Measurements from ENCODE around the gene FXYD4. TPM values are rescaled to one million over a fixed set of nuclear protein-coding genes. Genes with fewer than 3 reads are reported as not detected.
"Not testable (repeated sequence)": the region's sequence is repeated elsewhere in the genome, so short reads cannot be mapped to it uniquely, and the experiment has no call there.

Gene FXYD4, protein sequence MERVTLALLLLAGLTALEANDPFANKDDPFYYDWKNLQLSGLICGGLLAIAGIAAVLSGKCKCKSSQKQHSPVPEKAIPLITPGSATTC
- not detected in 2 replicates for total RNA-seq (2014; rRNA removed; shearing (Covaris generic))

DNA sequence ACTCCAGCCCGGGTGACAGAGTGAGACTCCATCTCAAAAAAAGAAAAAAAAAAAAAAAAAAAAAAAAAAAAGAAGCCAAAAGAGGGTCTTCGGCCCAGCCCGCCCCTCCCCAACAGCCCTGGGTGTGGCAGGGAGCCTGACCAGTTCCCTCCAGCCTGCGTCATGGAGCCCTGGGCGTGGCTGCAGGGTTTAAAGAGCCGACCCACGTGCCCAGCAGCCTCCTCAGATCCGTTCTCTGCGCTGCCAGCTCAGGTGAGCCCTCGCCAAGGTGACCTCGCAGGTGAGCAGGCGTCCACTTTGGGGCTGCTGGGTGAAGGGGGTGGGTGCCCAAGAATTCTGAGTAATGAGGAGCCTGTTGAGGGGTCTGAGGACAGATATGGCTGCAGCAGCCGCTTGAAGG lies at the start of gene FXYD4:
Gene FXYD4, plus strand, starts transcription at position 219 of the 400 bp plus-strand sequence. CDS start 2,111 bp downstream, outside the sequence.
- DNase-seq (ENCODE audit: low spot score): no peak

DNA sequence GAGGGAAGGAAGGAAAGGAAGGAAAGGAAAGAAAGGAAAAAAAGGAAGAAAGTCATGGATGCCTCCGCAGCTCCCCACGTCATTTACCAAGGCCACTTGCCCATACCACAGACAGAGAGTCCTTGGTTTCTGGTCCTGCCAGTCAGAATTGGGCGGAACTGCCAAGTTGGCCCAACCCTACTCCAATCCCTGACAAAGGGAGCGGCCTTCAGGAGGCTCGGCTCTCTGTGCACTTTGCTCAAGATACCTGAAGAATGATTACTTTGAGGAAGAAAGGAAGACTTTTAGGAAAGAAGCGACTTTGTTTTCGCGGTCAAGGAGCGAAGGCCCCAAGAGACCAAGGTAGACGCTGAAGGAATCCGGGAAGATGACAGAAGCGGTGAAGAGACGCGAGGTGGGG lies 49.1 kb upstream of the FXYD4 start:
- no peak for DNase-seq (ENCODE audit: low spot score)

- peak; percentile 96 for DNase-seq (ENCODE audit: low spot score)
Observed at GRCh38 chr10:43322769-43323168, 48.7 kb upstream of the FXYD4 start.

DNA sequence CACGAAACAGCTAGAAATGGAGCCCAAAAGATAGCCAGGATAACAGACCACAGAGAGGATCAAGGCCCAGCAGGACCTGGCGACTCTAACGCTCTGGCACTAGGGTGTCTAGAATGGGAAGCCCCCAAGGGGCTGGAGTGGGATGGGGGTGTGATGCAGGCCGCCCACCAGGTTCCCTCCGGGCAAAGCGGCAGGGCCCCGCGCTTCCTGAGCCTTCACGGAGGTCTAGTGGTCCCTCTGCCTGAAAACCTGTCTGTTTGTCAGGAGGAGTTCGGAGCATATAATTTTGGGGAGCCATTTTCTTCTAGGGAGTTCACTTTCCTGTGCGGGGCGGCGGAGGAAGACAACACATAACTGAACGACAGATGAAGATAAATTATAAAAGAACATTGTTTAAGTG lies 48.2 kb upstream of the FXYD4 start:
- DNase-seq (ENCODE audit: low spot score): no peak

- DNase-seq (ENCODE audit: low spot score): no peak
Observed at GRCh38 chr10:43324876-43325275, 46.6 kb upstream of the FXYD4 start.

DNA sequence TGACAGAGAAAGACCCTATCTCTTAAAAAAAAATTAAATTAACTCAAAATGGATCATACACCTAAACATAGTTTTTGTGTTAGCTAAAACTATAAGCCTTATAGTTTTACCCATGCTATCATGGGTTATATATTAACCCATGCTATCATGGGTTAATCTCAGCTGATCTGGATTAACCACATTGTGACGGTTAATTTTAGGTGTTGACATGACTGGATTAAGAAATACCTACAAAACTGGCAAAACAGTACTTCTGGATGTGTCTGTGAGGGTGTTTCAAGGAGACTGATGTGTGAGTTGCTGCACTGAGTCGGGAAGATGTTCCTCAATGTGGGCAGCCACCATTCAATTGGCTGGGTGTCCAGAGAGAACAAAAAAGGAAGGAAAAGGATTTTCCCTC lies 44.3 kb upstream of the FXYD4 start:
- DNase-seq (ENCODE audit: low spot score): no peak

GRCh38 chr10:43327986-43328385 lies 43.5 kb upstream of the FXYD4 start:
- no peak for DNase-seq (ENCODE audit: low spot score)

DNA sequence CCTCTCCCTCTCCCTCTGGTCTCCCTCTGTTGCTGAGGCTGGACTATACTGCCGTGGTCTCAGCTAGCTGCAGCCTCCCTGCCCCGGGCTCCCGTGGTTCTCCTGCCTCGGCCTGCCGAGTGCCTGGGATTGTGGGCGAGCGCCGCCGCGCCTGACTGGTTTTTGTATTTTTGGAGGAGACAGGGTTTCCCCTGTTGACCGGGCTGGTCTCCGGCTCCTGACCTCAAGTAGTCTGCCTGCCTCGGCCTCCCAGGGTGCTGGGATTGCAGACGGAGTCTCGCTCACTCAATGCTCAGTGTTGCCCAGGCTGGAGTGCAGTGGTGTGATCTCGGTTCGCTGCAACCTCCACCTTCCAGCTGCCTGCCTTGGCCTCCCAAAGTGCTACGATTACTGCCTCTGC lies 42.6 kb upstream of the FXYD4 start:
- not testable (repeated sequence) for DNase-seq (ENCODE audit: low spot score)

DNA sequence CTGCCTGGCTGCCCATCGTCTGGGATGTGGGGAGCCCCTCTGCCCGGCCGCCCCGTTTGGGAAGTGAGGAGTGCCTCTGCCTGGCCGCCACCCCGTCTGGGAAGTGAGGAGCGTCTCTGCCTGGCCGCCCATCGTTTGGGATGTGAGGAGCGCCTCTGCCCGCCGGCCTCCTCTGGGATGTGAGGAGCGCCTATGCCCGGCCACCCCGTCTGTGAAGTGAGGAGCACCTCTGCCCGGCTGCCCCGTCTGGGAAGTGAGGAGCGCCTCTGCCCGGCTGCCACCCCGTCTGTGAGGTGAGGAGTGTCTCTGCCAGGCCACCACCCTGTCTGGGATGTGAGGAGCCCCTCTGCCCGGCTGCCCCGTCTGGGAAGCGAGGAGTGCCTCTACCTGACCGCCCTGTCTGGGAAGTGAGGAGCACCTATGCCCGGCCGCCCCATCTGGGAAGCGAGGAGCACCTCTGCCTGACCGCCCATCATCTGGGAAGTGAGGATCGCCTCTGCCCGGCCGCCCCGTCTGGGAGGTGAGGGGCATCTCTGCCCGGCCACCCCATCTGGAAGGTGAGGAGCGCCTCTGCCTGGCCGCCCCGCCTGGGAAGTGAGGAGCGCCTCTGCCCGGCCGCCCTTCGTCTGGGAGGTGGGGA lies 42.1 kb upstream of the FXYD4 start:
- DNase-seq (ENCODE audit: low spot score): not testable (repeated sequence)

GRCh38 chr10:43330049-43330823 lies 41.2 kb upstream of the FXYD4 start:
- DNase-seq (ENCODE audit: low spot score): not testable (repeated sequence)

DNA sequence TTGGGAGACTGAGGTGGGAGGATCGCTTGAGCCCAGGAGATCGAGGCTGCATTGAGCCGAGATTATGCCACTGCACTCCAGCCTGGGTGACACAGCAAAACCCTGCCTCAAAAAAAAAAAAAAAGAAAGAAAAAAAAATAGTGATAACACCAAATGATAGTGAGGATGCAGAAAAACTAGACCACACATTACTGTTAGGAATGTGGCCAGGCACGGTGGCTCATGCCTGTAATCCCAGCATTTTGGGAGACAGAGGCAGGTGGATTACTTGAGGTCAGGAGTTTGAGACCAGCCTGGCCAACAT lies 40.7 kb upstream of the FXYD4 start:
- not testable (repeated sequence) for DNase-seq (ENCODE audit: low spot score)

GRCh38 chr10:43333653-43334052 lies 37.8 kb upstream of the FXYD4 start:
- no peak for DNase-seq (ENCODE audit: low spot score)

DNA sequence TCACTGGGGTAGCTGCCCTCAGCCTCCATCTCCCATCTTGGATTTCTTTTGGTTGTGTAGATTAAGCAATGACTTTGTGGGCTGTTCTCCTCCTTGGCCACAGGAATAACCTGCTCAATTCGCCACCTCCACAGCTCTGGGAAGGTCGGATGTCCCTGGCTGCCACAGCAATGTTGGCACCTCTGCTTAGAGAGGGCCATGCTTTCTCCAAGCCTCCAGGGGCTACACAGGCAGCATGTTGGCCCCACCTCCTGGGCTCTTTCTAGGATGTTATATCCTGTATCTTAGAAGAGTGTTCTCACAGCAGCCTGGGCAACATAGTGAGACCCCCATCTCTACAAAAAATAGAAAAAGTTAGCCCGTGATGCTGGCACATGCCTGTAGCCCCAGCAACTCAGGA lies 35.4 kb upstream of the FXYD4 start:
- DNase-seq (ENCODE audit: low spot score): no peak

DNA sequence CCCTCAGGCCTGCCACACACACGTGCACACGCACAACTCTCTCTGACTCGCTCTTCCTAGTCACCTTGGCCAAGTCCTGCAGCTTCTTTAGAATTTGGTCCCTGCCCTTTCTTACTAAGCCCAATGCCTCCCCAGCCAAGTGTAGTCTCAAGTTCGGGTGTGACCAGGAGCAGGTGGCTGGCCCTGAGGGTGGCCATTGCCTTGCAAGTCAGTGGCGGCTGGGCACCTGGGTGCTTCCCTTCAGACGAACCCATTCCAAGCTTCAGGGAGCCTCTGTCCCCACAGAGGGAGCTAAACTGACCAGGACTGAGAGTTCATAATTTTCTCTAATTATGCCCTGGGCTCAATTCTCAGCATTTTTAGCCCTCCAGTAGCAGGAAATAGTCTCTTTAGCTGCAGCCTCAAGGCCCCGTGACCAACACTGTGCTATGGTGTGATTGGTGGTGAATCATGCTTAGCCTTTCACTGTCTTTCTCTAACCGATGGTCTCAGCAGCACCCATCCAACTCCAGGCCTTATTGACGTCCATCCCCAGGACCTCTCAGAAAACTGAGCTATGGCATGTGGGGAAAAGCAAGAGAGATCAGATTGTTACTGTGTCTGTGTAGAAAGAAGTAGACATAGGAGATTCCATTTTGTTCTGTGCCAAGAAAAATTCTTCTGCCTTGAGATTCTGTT lies 34.7 kb upstream of the FXYD4 start:
- peak; percentile 70 for DNase-seq (ENCODE audit: low spot score)

DNA sequence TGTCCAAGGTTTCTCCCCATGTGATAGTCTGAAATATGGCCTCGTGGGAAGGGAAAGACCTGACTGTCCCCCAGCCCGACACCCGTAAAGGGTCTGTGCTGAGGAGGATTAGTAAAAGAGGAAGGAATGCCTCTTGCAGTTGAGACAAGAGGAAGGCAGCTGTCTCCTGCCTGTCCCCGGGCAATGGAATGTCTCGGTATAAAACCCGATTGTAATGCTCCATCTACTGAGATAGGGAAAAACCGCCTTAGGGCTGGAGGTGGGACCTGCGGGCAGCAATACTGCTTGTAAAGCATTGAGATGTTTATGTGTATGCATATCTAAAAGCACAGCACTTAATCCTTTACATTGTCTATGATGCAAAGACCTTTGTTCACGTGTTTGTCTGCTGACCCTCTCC lies 33.9 kb upstream of the FXYD4 start:
- DNase-seq (ENCODE audit: low spot score): peak; percentile 15

- DNase-seq (ENCODE audit: low spot score): no peak
Observed at GRCh38 chr10:43338117-43338516, 33.3 kb upstream of the FXYD4 start.

GRCh38 chr10:43339136-43339535 lies 32.3 kb upstream of the FXYD4 start:
- DNase-seq (ENCODE audit: low spot score): no peak

- DNase-seq (ENCODE audit: low spot score): no peak
Observed at GRCh38 chr10:43340101-43340500, 31.3 kb upstream of the FXYD4 start.

DNA sequence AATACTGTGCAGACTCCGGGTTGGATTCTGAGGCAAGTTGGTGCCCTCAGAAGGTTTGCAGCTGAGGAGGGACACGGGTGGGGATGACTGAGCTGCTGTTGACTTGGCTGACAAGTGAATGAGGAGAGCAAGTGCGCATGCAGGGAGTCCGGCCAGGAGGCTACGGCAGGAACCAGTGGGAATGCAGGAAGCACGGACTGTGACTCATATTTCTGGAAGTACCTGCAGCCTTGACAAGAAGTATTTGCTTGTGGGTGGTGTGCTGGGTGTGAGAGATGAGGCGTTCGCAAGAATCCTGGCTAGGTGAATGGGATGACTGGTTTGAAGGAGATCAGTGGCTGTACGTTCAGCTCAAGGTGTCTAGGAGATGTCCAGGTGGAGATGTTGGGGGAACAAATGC lies 30.8 kb upstream of the FXYD4 start:
- DNase-seq (ENCODE audit: low spot score): peak; percentile 79

DNA sequence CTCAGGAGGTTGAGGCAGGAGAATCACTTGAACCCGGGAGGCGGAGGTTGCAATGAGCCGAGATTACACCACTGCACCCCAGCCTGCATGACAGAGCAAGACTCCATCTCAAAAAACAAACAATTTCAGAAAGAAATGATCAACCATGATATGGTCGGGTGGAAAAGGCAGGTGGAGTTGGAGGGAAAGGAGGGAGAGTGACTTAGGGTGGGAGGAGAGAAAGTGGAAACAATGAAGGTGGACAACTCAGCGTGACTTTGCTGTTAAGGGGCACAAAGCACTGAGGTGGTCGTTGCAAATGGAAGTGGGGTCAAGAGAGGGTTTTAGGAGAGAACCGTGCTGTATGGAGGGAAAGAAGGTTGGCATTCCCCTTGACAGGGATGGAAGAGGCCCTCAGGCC lies 30.0 kb upstream of the FXYD4 start:
- no peak for DNase-seq (ENCODE audit: low spot score)

DNA sequence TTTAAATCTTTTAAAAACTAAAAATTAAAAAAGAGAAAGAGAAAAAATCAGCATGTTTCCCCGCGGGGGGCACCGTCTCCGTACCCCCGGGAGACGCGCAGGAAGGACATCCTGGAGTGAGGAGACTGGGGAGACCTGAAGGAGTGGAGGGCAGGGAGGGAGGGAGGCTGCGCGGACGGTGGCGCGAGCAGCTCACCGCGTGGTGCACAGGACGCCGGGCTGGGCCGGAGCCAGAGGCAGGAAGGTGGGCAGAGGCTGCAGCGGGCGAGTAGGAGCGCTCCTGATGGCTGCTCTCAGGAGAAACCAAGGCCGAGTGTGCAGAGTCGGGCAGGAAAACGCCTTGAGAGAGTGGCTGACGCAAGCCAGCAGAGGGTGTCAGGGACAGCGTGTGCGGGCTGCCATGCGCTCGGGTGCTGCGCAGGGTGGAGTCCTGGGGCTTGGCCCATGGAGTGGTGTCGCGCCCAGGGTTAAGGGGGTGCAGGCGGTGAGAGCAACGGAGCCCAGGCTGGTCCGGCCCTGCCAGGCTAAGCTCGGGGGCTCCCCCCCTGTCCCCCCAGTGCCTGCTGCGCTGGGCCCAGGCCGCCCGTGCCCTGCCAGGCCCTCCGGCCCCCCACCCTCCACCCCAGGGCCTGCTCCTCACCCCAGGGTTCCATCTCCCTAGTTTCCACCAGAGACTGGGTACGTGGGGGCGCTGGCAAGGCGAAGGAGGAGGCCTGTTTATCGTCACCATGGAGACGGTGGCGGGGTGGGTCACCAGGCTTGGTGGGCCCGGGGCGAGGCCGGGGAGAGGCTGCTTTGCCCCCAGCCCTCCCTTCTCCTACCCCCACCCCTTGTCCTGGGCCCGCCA lies 28.9 kb upstream of the FXYD4 start:
- DNase-seq (ENCODE audit: low spot score): no peak

- no peak for DNase-seq (ENCODE audit: low spot score)
Observed at GRCh38 chr10:43343126-43343525, 28.3 kb upstream of the FXYD4 start.

All from HT-29 (cell line).